8988T (cell line): ENCODE results near the gene CARD9.

Source experiments
- DNase-seq: peaks from one replicate; pipeline ENCODE4 v3.0.0; 2011

Gene CARD9

DNA sequence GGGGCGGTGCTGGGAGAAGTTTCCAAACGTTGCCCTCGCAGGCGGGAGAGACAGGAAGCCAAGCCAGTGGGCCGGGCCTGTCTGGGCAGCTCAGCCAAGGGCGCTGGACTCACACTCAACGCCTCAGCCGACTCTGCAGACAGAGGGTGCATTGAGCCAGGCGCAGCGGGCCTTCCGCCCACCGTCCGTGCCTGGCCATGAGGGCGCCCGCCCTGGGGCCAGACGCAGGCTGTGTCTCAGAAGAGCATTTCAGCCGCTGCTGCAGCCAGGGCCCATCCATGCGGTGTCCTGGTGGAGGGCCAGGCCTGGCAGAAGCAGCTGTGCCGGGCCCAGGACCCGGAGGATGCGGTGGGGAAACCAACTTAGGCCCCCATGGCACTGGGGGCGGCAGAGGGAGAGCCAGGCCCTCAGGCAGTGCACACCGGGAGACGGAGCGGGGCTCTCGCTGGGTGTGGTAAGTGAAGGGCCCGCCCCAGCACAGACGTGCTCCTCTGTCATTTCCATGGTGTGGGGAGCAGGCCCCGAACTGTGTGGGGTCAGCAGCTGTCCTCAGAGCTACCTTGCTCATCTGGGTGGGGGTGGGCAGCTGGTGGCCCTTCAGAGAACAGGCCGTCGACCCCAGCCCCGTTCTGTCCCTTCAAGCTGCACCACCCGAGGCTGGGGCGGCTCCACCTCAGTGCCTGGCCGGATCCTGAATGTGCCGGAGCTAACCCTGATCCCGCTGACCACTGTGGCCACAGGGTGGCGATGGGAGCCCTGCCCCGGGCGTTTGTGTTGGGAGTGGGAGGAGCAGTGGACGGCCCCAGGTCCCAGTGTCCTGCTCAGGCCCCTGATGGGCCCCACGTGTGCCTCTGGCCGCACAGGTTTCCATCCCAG is 27.9 kb downstream of the CARD9 start:
- DNase-seq: no peak

DNA sequence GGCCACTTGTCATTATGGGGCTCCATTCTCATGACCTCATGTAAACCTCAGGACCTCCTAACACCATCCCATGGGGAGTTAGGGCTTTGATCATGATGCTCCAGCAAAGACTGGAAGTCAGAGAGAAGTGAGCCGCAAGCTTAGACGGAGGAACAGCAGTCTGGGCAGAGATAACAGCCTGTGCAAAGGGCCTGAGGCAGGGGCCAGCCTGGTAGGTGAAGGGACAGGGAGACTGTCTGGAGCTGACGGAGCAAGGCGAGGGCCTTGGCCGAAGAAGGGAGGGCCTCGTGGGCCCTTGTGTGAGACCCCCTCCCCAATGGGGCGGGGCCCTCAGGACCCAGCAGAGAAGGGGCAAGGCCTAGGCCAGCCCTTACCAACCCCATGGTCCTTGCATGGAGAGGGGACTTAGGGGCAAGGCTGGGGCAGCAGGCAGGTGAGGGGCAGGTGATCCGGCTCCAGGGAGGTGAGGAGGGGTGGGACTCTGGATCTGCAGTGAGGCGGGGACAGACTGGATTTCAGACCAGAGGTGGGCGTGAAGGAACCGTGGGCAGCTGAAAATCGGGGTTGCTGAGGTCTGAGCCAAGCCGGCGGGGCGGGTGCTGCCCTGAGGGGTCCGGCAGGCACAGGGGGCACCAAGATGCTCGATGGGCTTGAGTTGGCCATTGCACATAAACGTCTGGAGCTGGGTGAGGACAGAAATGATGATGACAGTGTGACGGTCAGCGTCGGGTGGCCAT is 28.8 kb downstream of the CARD9 start:
- DNase-seq: no peak

DNA sequence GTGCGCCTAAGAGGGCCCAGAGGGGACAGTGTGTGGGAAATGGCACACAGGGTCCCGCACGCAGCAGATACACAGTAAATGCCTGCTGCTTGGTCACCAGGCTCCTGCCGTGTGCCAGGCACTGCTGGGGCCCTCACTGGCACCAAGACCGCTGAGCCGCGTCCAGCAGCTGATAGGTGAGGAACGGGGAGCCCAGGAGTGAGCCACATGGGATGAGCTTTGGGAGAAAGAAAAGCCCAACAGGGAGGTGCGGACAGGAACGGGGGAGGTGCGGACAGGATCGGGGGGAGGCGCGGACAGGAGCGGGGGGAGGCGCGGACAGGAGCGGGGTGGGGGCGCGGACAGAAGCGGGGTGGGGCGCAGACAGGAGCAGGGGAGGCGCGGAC is 29.6 kb downstream of the CARD9 start:
- no peak for DNase-seq

DNA sequence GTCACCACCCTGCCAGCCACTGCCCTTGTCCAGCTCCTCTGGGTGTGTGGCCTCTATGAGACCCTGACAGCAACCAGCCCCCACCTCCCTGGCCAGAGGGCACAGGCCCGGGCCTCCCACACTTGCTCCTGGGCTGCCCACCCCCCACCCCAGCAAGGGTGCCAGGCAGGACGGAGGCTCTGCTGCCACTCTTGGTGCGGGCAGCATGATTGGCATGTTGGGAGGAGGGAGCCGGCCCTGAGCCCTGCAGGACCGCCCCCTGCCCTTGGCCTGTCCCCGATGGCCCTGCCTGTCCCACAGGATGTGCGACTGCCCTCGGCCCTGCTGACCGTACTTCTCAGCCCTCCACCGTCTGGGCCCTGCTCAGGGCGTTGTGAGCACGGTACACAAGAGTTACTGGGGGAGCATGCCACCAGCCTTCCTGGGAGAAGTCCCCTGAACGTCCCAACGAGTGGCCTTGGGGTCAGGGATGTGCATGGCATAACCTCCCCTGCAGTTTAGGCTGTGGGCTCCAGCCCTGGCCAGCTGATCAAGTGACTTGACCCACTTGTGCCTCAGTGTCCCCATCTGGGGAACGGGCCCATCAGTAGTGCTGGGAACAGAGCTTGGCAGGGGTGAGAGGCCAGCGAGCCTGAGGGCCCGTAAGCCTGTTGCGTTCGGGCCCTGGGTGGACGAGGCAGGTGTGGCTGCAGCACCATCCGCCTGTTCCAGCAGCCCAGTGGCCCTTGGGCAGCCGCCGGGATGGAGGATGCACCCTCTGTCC is 30.2 kb downstream of the CARD9 start:
- no peak for DNase-seq

DNA sequence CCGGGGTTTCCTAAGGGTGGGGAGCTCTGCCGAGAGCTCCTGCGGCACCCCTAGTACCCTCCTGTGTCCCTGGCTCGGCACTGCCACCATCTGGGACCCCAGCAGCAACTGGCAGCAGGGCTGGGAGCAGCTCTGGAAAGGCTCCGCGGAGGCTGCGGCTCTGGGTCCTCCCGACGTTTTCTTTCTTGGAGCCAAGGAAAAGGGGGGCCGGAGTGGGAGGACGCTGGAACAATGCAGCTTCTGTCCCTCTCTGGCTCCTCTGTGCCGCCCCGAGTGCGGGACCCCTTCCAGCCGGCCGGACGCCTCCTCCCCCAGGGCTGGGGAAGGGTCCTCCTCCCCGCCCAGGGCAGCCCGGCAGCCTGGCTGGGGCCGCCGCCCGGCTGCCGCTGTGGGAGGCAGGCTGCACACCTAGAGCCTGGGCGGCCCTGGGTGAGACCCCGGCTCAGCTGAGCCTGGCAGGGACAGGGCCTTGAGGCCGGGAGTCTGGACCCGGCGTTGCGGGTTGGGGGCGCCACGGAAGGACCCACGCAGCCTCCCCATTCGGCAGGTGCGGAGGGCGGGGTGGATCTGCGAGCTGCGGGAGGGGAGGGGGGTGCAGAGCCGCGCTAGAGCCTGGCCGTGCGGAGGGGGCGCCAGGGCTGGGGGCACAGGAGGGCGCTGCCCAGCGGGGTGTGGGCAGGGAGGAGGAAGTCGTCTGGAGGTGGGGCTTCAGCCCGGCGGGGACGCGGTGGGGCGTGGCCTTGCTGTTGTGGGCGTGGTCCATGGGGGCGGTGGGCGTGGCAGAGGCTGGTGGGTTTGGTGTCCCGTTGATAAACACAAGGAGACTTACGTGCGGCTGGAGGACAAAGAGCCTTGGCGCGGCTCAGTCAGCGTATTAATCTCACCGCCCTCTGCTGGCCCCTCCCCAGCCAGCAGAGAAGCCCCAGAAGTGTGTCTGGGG is 31.0 kb downstream of the CARD9 start:
- DNase-seq: peak; percentile 89

DNA sequence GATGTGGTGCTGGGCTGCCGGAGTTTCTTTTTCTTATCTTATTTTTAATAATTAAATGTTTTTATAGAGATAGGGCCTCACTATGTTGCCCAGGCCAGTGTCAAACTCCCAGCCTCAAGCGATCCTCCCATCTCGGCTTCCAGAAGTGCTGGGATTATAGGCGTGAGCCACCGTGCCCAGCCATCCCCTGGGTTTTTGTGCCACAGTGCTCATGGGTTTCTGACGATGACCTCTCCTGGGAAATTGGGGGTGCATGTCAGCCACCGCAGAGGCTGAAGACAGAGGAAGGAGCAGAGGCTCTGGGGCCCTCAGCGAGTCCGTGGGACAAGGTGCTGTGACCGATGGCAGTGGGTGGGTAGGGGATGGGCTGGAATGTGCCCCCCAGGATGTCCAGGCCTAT is 31.7 kb downstream of the CARD9 start:
- no peak for DNase-seq

DNA sequence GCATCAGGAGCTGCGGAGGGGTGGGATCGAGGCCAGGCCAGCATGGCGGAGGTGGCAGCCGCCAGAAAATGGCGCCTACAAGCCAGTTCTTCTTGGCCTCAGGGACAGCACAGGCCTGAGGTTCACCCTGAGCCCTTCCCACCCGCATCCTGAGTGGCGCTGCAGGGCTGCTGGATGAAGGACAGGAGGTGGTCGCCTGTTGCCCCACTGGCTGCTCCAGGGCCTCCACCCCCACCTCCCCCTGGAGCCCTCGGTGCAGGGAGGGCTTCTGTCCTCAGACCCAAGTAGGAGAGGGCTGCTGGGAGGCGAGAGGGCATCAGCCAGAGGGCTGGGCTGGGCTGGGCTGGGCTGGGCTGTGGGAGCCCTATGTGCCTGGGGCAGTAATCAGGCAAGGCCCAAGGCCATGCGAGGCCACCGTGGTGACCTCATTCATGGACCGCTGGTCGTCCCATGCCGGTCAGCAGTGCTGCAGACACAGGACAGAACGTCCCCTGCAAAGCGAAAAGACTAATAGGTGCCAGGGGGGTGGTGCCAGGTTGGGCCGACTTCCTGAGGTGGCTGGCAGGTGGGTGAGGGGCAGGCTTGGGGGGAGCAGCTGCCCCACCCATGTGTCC is 32.3 kb downstream of the CARD9 start:
- DNase-seq: no peak

DNA sequence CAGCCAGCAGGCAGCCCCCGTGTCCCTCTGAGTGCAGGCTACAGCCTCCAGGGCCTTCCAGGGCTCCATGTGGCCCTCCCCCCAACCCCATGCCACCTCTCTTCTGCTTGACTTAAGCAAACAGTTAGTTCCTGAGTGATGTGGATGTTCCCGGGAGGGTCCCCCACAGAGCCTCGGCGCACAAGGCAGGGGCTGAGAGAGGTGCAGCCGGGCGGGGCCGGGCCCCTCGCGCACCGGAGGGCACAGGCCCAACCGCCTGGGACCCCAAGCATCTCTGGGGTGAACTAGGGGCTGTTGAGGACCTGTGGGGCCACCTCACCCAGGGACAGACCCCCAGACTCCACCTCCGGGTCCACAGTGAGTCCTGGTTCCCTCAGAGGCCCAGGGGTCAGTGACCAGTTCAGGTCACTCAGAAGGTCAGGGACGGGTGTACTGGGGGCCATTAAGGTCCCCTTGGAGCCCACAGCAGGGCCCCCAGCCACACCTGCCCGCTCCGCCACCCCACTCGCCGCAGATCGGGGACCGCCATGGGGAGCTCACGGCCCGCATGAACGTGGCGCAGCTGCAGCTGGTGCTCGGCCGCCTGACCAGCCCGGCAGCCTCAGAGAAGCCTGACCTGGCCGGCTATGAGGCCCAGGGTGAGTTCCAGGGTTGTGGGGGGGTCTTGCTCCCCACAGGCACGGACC is 33.0 kb downstream of the CARD9 start:
- no peak for DNase-seq

DNA sequence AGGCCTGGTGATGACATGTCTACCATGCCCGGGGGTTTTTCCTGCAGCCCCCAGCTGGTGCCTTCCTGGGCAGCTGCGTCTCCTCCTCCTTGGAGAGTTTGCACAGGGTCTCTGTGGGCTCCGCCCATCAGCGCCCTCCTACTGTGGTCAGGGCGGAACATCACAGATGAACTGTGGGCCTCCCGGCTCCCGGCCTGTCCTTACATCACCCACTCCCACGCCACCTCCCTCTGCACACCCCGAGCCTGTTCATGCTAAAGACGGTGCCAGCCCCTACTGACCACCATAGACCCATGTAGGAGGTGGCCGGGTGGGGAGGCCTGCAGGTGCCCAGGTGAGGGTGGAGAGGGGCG is 33.5 kb downstream of the CARD9 start:
- DNase-seq: no peak

DNA sequence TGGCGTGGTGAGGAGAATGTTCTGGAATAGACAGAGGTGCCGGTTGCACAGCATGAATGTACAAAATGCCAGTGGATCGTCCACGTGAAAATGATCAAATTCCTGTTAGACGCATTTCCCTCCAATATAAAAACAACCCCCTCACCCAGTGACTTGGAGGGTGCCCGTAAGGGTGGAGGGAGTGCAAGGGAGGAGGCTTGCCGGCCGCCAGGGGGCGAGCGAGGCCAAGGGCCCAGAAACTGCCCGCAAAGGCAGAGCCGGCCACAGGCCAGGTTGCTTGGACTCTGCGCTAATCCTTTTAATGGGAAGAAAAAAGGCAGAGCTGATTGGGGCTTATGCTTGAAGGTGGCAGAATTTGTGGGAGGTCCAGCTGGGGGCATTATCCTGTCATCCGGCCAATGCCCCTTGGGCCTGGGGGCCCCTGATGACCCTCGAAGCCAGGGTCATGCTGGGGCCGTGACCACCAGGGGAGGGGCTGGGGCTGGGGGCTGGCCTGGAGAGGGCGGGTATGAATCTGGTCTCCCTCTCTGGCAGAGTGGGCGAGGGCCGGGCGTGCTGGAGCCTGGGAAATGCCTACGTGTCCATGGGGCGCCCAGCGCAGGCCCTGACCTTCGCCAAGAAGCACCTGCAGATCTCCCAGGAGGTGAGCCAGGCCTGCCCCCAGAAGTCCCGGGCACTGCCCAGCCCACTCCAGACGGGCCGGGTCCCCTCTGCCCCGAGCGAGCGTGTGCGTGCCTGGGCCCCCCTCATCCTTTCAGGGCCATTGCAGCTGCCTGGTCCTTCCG is 34.1 kb downstream of the CARD9 start:
- peak; percentile 89 for DNase-seq

DNA sequence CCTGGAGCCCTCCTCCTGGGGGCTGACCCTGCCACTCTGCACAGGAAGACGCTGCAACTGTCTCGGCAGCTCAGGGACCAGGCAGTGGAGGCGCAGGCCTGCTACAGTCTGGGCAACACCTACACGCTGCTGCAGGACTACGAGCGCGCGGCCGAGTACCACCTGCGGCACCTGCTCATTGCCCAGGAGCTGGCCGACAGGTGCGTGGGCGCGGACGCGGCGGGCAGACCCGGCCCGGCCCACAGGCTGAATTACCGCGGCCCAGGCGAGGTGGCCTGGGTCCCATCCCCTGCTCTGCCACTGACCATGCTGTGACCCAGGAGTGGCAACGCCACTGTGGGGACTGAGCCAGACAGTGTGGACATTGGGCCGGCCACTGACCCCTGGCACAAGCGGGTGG is 35.0 kb downstream of the CARD9 start:
- no peak for DNase-seq

DNA sequence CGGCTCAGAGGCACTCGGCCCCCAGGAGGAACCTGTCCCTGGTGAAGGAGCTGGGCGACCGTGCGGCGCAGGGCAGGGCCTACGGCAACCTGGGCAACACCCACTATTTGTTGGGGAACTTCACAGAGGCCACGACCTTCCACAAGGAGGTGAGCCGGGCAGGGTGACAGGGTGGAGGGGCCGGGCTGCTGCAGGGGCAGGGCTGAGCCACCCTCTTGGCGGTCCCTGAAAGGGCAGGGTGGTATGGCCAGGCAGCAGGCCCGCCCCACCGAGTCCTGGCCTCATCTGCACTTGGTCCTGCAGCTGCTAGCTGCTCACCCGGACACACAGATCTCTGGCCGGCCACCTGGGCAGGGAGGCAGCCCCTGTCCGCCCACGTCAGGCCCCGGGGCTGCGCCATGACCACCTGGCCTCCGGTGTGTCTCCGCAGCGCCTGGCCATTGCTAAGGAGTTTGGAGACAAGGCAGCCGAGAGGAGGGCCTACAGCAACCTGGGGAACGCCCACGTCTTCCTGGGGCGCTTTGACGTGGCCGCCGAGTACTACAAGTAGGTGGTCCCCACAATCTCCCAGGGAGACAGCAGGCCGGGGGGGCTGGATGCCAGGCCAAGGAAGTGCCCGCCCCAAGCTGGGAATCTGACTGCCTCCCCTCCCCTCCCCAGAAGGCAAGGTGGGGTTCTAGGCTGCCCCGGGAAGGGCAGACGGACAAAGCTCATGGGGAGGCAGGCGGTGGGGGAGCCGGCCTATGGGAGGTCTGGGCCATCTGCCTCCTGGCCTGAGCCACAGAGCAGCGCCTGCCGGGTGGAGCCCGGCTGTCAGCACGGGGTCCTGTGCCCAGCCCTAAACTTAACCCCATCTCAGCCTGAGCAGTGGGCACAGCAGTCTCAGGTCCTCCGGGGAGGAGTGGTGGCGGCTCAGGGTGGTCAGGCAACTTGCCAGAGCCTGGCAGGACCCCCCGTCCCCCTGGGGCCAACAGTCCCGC is 35.8 kb downstream of the CARD9 start:
- DNase-seq: no peak

DNA sequence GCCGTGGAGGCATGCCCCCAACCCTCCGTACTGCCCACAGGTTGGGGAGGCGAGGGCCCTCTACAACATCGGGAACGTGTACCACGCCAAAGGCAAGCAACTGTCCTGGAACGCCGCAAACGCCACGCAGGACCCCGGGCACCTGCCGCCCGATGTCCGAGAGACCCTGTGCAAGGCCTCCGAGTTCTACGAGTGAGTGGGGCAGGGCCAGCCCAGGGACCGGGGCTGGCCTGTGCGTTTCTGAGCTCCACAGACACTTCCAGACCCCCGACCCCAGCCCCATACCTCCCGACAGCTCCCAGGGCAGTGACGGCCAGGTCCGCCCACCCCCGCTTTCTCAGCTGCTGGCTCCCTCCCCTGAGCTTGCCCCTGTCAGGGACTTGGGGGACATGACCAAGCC is 36.6 kb downstream of the CARD9 start:
- no peak for DNase-seq

DNA sequence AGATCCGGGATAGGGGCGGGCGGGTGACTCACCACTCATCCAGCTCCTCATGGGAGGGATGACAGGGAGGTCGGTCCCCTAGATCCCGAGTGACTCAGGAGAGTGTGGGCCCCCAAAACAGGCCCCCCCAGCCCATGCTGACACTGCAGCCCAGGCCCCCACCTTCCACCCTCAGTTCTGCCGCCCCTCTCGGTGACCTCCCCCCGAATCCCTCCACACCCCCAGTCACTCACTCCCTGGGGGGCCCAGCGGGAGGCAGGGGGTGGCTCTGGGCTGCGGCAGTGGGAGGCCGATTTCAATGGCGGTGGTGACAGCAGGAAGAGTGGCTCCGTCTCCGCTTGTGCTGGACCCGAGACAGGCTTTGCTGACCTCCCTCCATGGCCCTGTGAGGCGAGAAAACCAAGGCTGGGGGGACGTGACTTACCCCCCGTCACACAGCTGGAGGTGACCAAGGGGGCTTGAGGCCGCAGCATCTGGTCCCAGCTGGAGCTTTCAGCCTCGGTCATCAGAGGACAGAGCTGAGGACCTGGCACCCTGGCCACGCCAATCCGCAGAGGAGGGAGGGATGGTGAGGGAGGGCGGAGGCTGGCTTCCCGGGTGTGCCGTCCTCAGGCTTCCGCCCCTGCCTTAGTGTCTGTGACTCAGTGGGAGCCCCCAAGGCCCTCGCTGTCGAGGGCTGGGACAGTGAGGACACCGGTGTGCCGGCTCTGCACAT is 37.2 kb downstream of the CARD9 start:
- no peak for DNase-seq

DNA sequence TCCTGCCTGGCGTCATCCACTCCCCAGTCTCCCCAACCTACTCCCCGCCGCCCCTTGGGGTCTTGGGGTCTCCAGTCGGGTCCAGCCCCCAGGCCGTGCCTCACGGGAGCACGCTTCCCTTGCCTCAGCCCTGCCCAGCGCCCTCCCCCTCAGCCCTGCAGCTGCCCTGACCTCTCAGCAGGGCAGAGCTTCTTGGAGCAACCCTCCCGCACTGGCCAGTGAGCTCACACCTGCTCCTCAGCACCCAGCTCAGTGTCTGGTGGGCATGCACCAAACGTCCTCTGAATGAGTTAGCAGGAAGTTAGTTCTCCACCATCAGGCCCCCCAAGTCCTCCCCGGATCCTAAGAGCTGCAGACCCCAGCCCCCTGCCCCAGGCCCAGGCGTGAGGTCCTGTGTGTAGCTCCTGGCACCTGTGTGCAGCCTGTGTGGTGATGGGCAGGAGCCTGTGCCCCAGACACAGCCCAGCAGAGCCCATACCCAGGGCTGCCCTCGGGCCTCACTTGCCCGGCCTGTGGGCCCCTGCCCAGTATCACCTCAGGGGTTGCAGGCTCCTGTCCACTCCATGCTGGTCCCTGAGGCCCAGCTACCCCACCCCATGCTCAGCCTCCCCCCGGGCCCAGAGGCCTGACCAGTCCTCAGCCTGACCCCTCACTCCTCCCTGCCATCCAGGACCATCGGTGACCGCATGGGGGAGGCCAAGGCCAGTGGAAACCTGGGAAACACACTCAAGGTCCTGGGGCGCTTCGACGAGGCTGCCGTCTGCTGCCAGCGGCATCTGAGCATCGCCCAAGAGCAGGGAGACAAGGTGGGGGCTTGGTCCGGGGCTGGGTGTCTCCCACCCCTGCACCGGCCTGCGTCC is 37.9 kb downstream of the CARD9 start:
- no peak for DNase-seq

DNA sequence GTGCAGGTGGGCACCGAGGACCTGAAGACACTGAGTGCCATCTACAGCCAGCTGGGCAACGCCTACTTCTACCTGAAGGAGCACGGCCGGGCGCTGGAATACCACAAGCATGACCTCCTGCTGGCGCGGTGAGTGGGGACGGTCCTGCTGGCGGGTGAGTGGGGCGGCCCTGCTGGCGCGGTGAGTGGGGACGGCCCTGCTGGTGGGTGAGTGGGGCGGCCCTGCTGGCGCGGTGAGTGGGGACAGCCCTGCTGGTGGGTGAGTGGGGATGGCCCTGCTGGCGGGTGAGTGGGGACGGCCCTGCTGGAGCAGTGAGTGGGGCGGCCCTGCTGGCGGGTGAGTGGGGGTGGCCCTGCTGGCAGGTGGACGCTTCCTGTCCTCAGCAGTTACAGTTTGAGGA is 38.9 kb downstream of the CARD9 start:
- no peak for DNase-seq

DNA sequence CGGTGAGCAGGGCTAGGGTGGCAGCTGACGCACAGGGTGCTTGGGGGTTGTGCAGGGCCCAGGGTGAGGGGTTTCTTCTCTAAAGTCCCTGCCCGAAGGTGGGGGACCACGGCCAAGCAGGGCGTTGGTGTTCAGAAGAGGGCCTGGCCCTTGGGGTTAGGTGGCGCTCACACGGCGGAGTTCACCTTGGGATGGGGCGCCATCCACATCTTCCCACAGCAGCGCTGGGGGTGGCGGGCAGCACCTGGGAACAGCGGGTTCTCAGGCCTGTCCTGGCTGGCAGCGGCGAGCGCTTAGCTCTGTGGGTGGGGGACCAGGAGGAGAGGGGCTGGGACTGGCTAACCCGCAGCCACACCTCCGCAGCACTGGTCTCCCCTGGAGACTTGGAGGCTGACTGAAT is 40.0 kb downstream of the CARD9 start:
- DNase-seq: no peak

DNA sequence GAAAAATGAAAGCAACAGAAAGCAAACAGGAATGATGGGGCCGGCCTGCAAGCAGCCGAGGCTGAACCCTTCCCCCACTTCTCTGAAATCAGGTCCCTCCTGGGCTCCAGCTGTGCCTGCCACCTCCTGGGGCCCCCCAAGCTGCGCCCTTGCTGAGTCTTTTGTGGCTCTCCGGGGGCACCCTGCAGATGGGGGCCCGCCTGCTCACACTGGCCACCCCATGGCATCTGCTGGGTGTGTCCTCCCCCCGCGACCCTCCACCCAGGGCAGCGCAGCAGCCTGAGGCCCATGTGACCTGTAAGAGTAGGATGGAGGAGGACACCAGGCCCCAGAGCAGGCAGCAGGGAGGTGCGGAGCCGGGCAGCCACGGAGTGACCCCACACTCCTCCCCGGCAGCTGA is 40.4 kb downstream of the CARD9 start:
- DNase-seq: no peak
